Measurements from ENCODE around the gene BCAP31. TPM values are rescaled to one million over a fixed set of nuclear protein-coding genes. Genes with fewer than 3 reads are reported as not detected.
A peak's percentile ranks its signal among the peaks of the same experiment; 100 is the strongest.
"Not testable (repeated sequence)": the region's sequence is repeated elsewhere in the genome, so short reads cannot be mapped to it uniquely, and the experiment has no call there.

Gene BCAP31
- total RNA-seq, 2 experiments from 2014 or later: 155 to 158 TPM

DNA sequence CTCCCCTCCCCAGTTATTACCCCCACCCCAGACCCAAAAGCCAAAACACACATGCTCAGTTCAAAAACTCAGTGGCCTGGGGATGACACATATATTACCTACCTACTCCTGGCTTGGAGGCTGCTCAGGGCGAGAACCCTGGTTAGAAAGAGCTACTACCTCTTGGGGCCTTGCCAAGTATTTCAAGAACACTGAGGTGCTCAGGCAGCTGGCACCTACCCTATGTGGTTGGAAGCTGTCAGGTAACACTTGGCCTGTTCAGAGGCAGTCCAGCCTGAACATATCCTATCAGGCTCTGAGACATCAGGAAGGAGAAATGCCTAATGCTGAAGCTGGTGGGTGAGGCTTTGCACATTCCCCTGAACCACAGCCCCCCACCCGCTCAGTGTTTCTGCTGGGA is 4.9 kb downstream of the BCAP31 start:
- Mint-ChIP-seq H3K4me3 (no peak overlapping the region), H3K36me3 (ENCODE audit: low read depth) (peaks cover 39% of the 10 kb centered on the region), H3K4me1 (ENCODE audit: low read depth) (peaks cover 13% of the 10 kb centered on the region), H3K9me3 (ENCODE audit: insufficient read depth) (no peaks in the 10 kb centered on the region), H3K27me3 (ENCODE audit: low read depth) (no peaks in the 10 kb centered on the region), H3K27ac (no peak overlapping the region)
- ChIA-PET CTCF (interaction anchor here (0.8 to 0.9 kb wide), 2 partner anchors 58 to 874 kb away, joined by 3 read pairs; no protein-coding TSS in a partner anchor), POLR2A (interaction anchor here (0.8 kb wide), 1 partner anchor 10 kb away, joined by 3 read pairs; no protein-coding TSS in a partner anchor)
- ATAC-seq: no peak
- no peak for DNase-seq

DNA sequence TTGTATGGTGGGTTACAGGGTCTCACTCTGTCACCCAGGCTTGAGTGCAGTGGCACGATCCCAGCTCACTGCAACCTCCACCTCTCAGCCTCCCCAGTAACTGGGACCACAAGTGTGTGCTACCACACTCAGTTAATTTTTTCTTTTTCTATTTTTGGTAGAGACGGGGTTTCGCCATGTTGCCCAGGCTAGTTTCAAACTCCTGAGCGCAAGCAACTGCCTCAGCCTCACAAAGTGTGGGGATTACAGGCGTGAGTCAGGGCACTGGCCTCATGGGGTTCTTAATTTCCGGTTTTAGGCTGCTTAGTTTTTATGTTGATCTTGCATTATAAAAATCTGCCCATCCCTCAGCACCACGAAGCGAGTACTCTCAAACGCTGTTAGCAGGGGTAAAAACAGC is 6.7 kb downstream of the BCAP31 start:
- Mint-ChIP-seq H3K36me3 (ENCODE audit: low read depth) (peaks cover 38% of the 10 kb centered on the region), H3K9me3 (ENCODE audit: insufficient read depth) (no peaks in the 10 kb centered on the region), H3K27me3 (ENCODE audit: low read depth) (no peaks in the 10 kb centered on the region), H3K4me3 (no peak overlapping the region), H3K4me1 (ENCODE audit: low read depth) (peaks cover 11% of the 10 kb centered on the region), H3K27ac (no peak overlapping the region)
- no peak for DNase-seq
- ChIA-PET CTCF (no interaction called here), POLR2A (no interaction called here)
- no peak for ATAC-seq

DNA sequence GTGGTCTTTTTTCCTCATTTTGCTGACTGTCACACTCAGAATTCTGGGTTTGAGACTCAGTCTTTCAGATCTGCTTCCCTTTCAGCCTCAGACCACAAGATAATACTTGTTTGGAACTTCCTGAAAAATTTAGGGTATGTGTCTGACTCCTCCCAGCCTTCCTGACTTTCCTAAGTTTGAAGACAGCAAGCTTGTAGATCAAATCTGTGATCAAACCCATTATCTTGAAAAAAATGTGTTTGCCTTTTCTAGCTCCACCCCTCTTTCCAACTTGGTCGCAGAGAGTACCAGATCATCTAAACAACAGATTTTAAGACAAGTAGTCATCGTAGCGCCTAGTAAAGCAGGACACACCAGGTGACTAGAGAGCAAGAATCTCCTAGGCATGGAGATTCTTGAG is 9.9 kb downstream of the BCAP31 start:
- H3K27ac Mint-ChIP-seq: no peak overlapping the region
- CTCF ChIA-PET: no interaction called here
- H3K4me3 Mint-ChIP-seq: no peak overlapping the region
- peaks cover 33% of the 10 kb centered on the region for H3K36me3 Mint-ChIP-seq (ENCODE audit: low read depth)
- POLR2A ChIA-PET: no interaction called here
- ATAC-seq (no peak), DNase-seq (no peak)
- no peaks in the 10 kb centered on the region for H3K4me1 Mint-ChIP-seq (ENCODE audit: low read depth)
- no peaks in the 10 kb centered on the region for H3K27me3 Mint-ChIP-seq (ENCODE audit: low read depth)
- no peaks in the 10 kb centered on the region for H3K9me3 Mint-ChIP-seq (ENCODE audit: insufficient read depth)

DNA sequence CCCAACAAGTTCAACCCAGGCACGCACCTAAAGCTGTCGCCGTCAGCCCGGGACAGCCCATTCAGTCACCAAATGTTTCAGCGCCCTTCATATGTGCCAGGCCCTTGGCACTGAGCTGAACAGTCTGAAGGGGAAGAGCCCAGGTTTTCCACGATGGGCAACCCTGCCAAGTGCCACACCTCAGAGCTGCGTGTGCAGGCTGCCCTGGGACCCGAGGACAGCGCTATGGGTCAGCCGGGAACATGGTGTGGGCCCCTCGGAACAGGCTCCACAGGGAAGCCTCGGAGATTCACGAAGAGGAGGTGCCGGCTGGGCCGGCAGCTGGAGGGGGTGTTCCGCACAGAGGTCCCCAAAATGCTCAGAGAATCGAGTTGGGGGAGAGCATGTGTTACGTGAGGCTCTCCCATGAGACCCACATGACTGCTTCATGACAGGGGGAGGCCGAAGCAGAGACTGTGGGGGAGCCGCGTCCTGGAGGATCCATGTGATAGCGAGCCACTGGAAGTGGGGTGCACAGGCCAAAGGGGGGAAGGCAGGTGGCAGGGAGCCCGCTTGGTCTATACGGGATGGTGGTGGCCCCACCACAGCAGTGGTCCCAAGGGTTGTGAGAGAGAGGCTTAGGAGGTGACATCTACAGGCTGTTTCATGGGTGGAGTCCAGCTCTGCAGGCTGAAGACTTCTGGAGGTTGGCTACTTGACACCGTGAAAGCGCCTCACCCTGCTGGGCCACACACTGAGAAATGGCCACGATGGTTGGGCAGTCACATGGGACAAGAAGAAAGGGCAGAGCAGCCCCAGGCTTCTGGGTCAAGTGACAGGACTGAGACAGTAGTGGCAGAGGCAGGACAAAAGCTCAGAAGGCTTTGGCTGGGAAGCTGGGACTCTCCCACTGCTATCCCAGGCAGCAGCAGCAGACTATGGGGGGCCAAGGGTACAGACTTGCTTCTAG is 14.2 kb downstream of the BCAP31 start:
- ATAC-seq (no peak), DNase-seq (no peak)
- Mint-ChIP-seq H3K36me3 (ENCODE audit: low read depth) (peaks cover 24% of the 10 kb centered on the region), H3K4me1 (ENCODE audit: low read depth) (peaks cover 5% of the 10 kb centered on the region), H3K4me3 (no peak overlapping the region), H3K9me3 (ENCODE audit: insufficient read depth) (no peaks in the 10 kb centered on the region), H3K27ac (no peak overlapping the region), H3K27me3 (ENCODE audit: low read depth) (no peaks in the 10 kb centered on the region)
- POLR2A ChIA-PET: interaction anchor here (1.1 kb wide), 1 partner anchor 9 kb away, joined by 3 read pairs; no protein-coding TSS in a partner anchor
- CTCF ChIA-PET: no interaction called here

DNA sequence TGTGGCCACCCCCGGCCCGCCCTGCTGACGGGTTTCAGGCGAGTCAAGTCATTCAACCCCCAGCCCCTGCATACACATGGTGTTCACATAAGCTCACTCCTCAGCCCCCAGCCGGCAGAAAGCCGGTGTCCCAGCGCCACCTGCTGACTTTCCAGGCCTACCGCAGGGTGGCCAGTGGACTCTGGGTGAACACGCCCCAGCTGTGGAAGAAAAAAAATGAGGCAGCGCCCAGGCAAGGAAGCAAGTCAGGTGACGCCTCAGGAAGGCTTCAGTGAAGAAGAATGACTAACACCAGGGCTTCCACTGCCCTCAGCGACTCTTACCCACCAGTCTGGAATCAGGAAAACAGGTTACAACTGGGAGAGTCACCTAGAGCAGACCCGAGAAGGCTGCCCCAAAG is 15.8 kb downstream of the BCAP31 start:
- Mint-ChIP-seq H3K27ac (no peak overlapping the region), H3K4me1 (ENCODE audit: low read depth) (peaks cover 5% of the 10 kb centered on the region), H3K9me3 (ENCODE audit: insufficient read depth) (no peaks in the 10 kb centered on the region), H3K36me3 (ENCODE audit: low read depth) (peaks cover 18% of the 10 kb centered on the region), H3K4me3 (no peak overlapping the region), H3K27me3 (ENCODE audit: low read depth) (no peaks in the 10 kb centered on the region)
- ChIA-PET POLR2A (no interaction called here), CTCF (interaction anchor here (1.2 to 1.5 kb wide), 4 partner anchors 15 to 169 kb away, joined by 3 to 5 read pairs (median 4); no protein-coding TSS in a partner anchor)
- peak; percentile 41 for DNase-seq
- ATAC-seq: no peak

DNA sequence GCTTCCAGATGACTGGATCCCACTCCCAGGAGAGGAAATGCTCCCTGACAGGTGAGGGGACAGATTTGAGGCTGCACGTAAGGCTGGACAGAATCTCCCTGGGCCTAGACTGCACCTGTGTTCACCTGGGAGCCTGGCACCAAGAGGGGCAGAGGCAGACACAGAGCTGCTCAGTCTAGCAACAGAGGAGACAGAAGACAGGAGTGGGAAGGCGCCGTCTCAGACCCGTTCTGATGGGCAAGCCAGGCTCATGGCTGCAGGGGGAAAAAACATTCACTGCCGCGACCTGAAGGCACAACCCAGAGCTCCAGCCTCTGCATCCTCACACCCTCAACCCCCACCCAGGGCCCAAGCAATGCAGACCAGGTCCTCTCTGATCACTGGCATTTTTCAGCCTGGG is 16.8 kb downstream of the BCAP31 start:
- Mint-ChIP-seq H3K27me3 (ENCODE audit: low read depth) (no peaks in the 10 kb centered on the region), H3K9me3 (ENCODE audit: insufficient read depth) (no peaks in the 10 kb centered on the region), H3K36me3 (ENCODE audit: low read depth) (peaks cover 17% of the 10 kb centered on the region), H3K4me3 (no peak overlapping the region), H3K4me1 (ENCODE audit: low read depth) (peaks cover 5% of the 10 kb centered on the region), H3K27ac (no peak overlapping the region)
- POLR2A ChIA-PET: no interaction called here
- DNase-seq (no peak), ATAC-seq (no peak)
- CTCF ChIA-PET: interaction anchor here (1.2 to 1.5 kb wide), 2 partner anchors 16 to 40 kb away, joined by 3 to 5 read pairs; no protein-coding TSS in a partner anchor

DNA sequence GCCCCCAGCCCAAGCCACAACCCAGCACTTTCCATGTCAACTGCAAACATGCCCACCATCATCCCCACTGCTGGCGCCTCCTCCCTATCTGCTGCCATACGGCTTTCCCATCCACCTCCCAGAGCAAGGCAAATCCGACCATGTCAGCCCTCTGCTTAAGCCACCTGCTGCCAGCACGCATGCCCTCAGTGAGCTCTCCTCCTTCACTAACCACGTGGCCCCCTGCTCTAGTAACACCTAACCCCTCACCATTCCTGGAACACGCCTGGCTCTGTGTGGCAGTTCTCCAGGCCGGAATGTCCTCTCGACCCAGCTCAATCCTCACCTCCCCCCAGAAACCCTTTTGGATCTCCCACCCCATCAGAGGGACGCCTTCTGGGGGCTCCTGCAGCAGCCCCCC is 17.4 kb downstream of the BCAP31 start:
- H3K9me3 Mint-ChIP-seq (ENCODE audit: insufficient read depth): no peaks in the 10 kb centered on the region
- H3K27ac Mint-ChIP-seq: no peak overlapping the region
- DNase-seq (no peak), ATAC-seq (no peak)
- peaks cover 5% of the 10 kb centered on the region for H3K4me1 Mint-ChIP-seq (ENCODE audit: low read depth)
- no peaks in the 10 kb centered on the region for H3K27me3 Mint-ChIP-seq (ENCODE audit: low read depth)
- H3K4me3 Mint-ChIP-seq: no peak overlapping the region
- ChIA-PET CTCF (no interaction called here), POLR2A (no interaction called here)
- H3K36me3 Mint-ChIP-seq (ENCODE audit: low read depth): peaks cover 19% of the 10 kb centered on the region

DNA sequence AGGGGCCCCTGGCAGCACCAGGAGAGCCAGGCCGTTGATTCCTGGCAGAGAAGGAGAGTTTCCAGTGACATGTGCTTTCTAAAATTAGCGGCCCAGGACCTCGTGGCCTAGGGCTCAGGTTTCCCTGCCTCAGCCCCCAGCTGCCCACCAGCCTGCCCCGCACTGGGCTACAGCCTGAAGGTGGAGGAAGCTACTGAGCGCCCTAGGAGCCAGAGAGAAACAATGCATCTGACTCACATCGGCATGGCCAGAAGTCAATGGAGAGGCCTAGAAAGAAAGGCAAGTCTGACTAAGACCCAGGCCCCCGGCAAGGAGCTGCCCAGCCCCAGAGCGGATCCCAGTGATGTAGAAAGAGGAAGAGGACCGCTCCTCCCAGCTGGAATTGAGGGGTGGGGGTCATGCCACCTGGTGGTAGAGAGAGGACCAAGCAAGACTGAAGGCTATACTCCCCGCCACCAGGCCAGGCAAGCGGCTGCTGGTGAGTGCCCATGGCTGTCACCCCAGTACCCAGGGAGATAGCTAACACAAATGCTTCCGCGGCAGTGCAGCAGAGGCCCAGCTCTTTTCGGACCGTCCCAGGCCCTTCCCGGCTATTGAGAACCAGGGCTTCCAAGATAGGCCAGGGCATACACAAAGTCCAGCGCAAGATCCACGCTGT is 18.7 kb downstream of the BCAP31 start:
- H3K27ac Mint-ChIP-seq; H3K4me1 Mint-ChIP-seq (ENCODE audit: low read depth); CTCF ChIA-PET; H3K4me3 Mint-ChIP-seq; H3K9me3 Mint-ChIP-seq (ENCODE audit: insufficient read depth); ATAC-seq; H3K27me3 Mint-ChIP-seq (ENCODE audit: low read depth); DNase-seq; POLR2A ChIA-PET: not testable (repeated sequence)
- H3K36me3 Mint-ChIP-seq (ENCODE audit: low read depth): peaks cover 15% of the 10 kb centered on the region

DNA sequence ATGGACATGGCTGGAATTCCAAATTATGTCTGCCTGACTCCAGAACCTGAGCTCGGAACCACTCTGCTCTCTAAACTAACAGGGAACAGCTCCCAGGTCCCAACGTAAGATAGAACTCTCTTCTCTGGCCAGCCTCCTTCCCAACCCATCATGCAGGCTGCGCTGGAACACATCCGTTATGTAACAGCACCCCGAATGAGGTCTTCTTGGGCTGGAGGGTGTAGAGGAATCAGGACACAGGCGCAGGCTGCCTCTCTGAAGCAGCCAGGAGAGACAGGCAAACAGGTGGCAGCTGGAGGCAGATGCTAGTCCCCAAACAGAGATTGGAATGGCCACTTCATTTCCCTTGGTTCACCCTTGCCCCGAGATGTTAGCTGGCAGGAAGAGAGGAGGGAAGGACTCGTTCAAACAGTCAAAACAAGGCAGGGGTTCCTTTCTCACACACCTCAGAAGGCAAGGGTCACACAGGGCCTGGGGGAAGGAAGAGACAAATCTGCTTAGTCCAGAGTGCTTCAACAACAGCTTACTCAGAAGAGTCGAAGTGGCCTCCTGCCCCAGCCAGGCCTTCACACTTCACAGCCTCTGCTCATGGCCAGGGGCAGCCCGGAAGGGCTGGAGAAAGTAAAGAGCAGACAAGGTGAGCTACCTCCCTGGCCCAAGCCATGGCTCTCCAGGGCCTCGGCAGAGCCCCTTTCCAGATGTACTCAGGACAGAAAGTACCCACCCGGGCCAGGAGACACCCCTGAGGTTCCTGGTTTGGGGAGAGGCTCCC is 19.4 kb downstream of the BCAP31 start:
- H3K4me1 Mint-ChIP-seq (ENCODE audit: low read depth); H3K4me3 Mint-ChIP-seq; DNase-seq; ATAC-seq; POLR2A ChIA-PET; H3K27me3 Mint-ChIP-seq (ENCODE audit: low read depth); CTCF ChIA-PET; H3K27ac Mint-ChIP-seq; H3K9me3 Mint-ChIP-seq (ENCODE audit: insufficient read depth): not testable (repeated sequence)
- peaks cover 17% of the 10 kb centered on the region for H3K36me3 Mint-ChIP-seq (ENCODE audit: low read depth)

DNA sequence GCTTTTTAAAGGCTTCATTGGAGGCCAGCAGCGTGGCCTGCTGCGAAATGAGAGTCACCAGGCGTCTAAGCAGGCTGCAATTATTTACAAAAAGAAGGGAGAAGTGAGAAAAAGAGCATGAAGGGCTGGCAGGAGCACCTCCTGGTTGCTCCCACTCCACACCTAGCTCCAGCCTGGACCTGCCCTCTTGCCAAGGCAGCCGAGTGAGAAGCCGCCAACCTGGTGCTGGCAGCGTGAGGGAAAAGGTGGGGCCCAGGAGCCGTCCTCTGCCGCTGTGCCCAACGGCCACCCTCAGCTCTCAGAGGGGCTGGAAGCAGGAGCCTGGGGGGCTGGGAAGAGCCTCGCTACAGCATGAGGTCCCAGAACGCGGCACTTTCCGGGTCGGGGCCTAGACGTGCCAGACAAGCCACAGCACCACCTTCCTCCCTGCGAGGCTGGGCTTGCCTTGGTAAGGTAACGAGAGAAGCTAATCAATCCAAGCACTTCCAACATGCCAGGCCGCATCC is 20.1 kb downstream of the BCAP31 start:
- Mint-ChIP-seq H3K4me3 (no peak overlapping the region), H3K27ac (no peak overlapping the region), H3K36me3 (ENCODE audit: low read depth) (peaks cover 17% of the 10 kb centered on the region), H3K4me1 (ENCODE audit: low read depth) (peaks cover 5% of the 10 kb centered on the region), H3K9me3 (ENCODE audit: insufficient read depth) (no peaks in the 10 kb centered on the region), H3K27me3 (ENCODE audit: low read depth) (no peaks in the 10 kb centered on the region)
- ChIA-PET POLR2A (no interaction called here), CTCF (no interaction called here)
- DNase-seq (no peak), ATAC-seq (no peak)

DNA sequence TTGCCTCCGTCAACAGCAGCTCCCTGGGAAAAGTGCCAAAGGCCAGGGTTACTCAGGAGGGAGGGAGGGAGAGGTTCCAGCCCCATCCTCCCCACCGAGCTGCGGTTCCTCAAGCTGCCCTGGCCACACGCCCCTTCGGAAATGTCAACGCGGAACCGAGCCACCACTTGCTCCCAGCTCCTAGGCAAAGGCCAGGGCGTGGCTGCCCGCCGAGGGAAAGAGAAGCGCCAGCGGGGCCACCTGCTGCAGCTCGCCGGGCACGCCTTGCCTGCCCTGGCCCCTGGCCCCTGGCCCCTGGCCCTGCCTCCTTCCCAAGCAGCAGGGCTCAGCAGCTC is 21.2 kb downstream of the BCAP31 start:
- Mint-ChIP-seq H3K4me3 (no peak overlapping the region), H3K9me3 (ENCODE audit: insufficient read depth) (no peaks in the 10 kb centered on the region), H3K27me3 (ENCODE audit: low read depth) (no peaks in the 10 kb centered on the region), H3K36me3 (ENCODE audit: low read depth) (peaks cover 14% of the 10 kb centered on the region), H3K4me1 (ENCODE audit: low read depth) (no peaks in the 10 kb centered on the region), H3K27ac (no peak overlapping the region)
- ChIA-PET POLR2A (no interaction called here), CTCF (no interaction called here)
- ATAC-seq (no peak), DNase-seq (no peak)

Measured in activated CD8-positive, alpha-beta T cell treated with anti-CD3 and anti-CD28 coated beads, Interleukin-2, amount 10 ng/mL, durations not matched to agents 7 days and 5 days (primary cell).